HUDEP-2 (cell line): ENCODE measurements around the gene MED31.
A peak's percentile ranks its signal among the peaks of the same experiment; 100 is the strongest.
"Not testable (repeated sequence)": the region's sequence is repeated elsewhere in the genome, so short reads cannot be mapped to it uniquely, and the experiment has no call there.

Source experiments
- DNase-seq, 76 experiments: peaks; one replicate each; lab custom pipeline; 2025; ENCODE audit not compliant: unreplicated experiment in 76 of 76; lab: John Stamatoyannopoulos, UW

The MED31 gene

DNA sequence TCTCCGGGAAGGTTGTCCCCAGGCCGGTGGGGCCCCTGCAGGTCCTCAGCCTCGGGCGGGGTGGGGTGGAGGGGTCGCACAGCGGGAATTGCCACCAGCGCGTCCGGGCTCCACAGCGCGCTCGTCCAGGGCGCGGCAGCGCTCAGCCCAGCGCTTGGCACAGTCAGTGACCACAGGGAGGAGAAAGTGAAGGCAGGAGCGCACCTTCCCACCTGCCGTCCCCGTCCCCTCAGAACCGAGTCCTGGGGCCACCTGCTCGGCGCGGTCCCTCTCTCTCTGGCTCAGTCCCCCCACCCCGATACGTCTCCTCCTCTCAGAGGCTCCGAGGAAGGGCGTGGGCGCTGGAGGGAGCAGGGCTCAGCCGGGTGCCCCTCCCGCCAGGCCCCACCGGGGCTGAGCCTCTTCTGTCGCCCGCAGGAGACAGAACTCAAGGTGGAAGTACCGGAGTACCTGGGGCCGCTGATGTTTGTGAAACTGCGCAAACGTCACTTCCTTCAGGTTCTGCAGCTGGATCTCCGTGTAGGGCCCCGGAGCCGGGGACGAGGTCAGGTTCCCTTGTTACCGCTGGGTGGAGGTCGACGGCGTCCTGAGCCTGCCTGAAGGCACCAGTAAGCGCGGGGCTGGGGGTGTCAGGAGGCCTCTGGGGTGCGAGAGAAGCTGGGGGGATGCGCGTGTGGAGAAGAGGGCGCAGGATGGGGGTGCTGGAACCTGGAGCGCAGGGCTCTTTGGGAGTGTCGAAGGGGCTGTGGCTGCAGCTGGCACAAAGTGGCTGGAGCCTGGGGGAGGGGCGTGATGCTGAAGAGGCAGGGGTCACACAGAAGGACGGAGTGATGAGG, 5.6 kb upstream of the MED31 start:
- DNase-seq, result not testable (repeated sequence)

DNA sequence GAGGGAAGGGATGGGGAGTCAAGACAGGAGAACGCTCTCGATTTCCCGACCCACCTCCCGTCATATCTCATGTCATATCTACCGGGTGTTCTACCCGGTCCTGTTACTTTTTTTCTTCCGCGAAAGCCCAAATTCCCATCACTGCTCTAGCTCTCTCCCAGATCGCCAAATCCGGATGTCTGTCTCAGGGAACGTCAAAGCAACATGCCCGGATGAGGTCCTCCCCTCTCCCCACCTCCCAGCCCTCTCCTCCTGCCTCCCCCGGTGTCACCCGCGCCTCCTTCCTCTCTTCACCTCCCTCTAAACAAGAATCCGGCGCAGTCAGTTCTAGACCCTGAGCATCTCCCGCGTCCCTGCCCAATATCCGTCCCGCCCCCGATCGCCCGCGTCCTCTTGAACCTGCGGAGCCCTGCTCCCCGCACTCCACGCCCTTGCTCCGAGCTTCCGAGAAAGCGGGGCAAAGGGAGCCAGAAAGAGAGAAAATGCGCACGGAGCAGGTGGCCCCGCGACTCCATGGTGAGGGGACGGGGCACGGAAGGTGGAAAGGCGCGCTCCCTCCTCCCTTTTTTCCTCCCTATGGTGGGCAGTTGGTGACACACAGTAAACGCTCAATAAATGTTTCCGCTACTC, 4.4 kb upstream of the MED31 start:
- DNase-seq, result not testable (repeated sequence)

DNA sequence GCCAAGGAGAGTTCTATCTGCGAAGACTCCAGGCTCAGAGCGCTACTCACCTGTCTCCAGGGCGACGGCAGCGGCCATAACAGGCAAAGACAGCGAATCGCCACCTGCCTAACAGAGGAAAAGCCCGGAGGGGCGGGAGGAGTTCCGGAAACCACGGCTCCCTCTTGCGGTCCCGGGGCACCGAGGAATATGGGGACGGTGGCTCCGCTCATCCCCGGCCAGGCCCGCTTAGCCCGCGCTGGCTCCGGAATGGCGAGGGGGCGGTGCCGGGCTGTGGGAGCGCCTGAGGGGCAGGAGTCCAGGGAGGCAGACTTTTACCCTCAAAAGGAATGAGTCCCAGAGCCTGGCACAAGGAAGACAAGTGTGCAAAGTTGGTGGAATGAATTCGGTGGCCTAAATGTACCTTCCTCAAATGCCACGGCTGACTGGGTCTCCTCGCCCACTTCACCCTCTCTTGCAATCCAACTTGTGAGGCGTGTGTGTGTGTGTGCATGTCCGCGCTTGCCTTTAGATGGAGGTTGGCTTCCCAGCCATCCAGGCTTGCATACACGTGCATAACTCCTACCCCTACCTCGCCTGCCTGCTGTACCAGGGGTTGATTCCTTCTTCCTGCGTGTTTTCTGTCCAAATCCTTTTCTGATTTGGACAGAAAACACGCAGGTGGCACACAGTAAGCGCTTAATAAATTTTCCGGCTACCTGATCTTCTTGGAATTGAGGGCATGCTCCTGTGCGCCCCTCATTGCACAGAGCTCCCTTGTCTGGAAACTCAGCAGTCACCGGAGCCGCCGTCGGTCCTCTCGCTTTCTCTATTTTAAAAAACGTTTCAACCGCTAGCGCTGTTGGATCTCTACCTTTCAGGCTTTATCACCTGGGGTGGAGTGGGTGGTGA, 3.7 kb upstream of the MED31 start:
- no peak for DNase-seq

DNA sequence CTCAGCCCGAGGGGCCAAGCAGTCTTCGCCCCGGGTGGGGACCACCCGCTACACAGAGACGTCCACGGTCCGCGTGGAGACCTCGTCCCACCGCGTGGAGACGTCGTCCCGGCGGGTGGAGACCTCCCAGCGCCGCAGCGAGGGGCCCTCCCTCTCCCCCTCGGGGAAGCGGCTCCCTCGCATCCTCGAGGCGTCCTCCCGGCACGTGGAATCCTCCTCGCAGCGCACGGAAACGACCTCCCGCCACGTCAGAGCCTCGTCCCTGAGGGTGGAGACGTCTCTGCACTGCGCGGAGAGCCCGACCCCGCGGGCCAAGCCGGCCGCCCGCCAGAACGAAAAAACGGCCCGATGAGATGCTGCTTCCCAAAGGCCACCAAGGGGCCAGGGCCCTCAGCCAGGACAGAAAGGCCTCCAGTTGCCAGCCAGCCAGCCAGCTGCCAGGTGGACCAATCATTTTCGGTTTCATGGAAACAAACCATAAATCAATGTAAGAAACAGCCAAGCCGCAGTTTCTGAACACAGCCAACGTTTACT, 581 bp upstream of the MED31 start:
- DNase-seq, result peak in 28 of 76 experiments; percentile 7 to 55 (median 26)

DNA sequence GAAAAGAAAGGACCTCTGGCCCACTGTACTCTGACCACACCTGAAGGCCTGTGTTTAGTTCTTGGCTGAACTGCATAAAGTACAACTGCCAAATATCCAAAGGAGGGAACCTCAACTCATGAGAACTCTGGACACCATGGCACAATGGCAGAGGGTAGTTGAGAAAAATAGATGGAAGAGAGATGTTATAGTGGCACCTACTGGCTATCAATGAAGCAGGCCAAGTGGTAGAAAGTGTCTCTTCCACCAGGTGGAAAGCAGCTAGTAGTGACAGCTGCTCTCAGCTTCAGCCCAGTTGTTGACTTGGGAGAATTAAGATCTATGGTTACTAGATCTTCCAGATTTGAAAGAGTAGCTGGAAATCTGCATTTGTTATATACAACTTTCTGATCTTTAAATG, 3.2 kb downstream of the MED31 start:
- peak in 16 of 76 experiments; percentile 11 to 36 (median 27) for DNase-seq

DNA sequence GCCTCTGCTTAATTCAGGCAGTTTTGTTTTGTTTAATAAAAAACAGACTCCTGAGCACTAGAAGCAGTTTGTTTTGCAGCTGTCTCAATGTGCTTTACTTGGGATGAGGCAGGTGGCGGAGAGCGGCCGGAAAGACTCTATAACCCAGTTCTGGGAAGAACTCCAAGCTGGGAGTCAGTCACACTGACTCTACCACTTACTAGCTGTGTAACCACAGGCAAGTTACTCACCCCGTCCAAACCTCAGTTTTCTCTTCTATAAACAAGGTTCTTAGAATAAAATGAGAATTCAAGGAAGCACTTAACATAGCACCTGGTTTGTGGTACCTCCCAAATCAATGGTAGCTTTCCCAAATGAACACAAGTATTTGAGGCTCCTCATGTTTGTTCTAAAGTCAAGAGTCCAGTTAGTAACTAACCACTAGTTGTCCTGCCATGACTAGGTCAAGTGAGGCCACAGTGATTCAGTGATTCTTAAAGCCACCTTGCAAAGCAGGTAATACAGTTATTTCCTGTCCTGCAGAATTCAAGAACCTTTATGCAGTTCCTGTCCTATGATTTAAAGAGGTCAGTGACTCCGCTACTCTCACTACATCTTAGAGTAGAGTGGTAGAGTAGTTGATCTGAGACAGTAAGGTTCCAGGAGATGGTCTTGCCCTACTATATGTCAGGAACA, 7.8 kb downstream of the MED31 start:
- no peak for DNase-seq

DNA sequence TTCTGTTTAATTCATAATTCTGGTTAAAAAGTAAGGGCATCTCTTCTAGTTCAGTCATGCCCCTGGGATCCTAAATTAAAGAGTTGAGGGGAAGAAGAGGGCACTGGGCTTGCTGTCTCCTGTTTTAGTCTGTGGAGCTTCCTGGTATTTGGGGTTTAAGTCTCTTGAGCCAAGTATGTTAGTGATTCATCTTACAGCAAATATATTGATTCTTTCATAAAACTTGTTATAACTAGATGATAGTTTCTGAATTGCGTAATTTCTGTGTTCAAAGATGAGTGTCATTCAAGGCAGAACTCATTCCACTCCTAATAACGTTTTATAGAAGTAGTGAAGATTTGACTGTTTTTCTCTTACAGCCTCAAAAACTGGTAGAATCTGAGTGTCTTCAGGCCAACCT, 8.8 kb downstream of the MED31 start:
- DNase-seq, result no peak

DNA sequence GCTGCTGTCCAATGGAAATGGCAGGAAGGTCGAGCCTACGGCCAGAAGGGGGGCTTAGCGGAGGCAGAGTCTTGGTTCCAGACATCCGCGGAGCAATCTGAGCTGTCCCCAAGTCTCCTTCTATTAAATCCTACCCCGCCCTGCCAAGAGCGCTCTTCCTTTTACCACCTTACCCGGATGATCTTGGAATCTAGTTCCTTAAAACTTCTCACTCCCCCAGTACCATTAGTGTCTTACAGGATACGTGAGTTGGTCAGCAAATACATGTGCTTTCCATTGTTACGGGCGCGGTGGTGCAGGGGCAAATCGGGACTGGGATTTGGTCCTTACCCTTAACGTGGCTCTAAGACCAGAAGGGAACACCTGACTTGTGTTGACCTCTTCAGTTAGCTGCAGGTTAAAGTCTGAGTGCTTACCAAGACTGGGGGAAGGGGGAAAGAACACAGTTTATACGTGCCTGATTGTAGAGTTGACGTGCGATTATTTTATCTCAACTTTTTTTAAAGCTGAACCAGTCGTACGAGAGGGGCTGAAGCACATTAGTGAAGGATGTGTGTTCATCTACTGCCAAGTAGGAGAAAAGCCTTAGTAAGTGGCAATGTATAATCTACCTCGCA, 10.1 kb downstream of the MED31 start:
- DNase-seq, result peak in 1 of 76 experiments; percentile 5

DNA sequence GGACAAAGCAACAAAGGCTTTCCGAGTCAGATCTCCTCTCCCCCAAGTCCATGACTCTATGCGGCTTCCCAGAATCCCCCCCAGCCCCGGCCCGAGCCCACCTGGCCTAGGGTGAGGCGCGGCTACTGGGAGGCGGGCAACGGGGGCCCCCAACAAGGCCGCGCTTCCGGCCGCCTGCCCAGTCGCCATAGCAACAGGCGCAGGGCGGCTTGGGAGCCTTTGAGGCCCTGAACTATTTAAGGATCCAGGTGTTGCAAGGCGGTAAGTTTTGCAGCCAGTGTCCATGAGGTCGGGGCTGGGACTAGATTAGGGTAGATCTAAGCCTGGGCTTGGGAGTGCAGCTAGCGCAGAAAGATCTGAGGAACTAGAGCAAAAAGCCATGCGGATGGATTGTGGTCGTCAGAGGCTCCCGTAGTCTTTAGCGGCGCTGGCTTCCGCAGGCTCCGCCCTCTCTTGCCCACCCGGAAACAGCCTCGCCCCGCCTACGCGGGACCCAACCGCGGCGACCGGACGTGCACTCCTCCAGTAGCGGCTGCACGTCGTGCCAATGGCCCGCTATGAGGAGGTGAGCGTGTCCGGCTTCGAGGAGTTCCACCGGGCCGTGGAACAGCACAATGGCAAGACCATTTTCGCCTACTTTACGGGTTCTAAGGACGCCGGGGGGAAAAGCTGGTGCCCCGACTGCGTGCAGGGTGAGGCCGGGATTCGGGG, 10.7 kb downstream of the MED31 start, which contains the start of the genes KIAA0753 and TXNDC17:
KIAA0753 (minus strand) TSS at position 176 of the 711 bp plus-strand sequence. CDS start 5,608 bp downstream, outside the sequence.
TXNDC17 (plus strand) TSS at position 525 of the 711 bp plus-strand sequence; CDS start at position 548, 23 bp downstream.
- peak in 75 of 76 experiments; percentile 12 to 93 (median 81) for DNase-seq

DNA sequence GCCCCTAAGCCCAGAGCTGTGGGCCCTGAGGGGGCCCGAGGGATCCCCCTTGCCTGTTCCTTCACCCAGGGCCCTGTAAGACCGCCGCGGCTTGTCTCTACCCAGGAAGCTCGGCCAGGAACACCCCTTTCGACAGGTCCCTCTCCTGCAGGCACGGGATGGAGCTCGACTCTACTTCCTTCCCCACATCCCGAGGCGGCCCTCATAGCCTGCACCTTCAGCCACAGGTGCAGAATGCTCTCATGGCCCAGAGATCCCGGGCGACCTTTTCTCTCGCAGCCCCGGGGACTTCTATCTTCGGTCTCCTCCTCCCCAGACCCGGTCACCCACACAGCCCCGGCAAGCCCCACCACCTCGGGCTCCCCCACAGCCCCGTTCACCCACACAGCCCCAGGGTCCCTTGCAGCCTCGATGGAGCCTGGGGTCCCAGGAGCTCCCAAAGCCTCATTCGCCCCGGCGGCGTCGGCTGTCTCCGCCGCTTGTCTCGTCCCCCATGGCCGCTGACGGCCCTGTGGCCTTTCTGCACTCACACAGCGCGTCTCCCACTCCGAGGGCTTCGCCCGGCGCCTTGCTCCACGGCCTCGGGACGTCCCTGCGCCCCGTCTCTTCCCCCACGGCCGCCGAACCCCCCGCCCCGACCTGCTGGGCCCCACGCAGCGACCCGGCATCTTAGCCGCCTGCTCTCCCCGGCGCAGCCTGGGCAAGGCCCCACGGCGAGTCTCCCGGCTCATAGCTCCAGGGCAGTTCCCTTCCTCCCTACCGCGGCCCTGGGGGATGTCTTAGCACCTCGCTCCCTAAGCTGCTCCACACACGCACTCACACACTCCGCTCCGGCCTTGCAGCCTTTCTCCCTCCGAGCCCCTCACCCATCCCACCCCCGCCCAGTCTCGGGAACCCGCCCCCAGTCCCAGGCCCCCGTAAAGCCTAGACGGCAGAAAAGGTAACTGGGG, 11.5 kb downstream of the MED31 start:
- peak in 12 of 76 experiments; percentile 11 to 61 (median 30) for DNase-seq

DNA sequence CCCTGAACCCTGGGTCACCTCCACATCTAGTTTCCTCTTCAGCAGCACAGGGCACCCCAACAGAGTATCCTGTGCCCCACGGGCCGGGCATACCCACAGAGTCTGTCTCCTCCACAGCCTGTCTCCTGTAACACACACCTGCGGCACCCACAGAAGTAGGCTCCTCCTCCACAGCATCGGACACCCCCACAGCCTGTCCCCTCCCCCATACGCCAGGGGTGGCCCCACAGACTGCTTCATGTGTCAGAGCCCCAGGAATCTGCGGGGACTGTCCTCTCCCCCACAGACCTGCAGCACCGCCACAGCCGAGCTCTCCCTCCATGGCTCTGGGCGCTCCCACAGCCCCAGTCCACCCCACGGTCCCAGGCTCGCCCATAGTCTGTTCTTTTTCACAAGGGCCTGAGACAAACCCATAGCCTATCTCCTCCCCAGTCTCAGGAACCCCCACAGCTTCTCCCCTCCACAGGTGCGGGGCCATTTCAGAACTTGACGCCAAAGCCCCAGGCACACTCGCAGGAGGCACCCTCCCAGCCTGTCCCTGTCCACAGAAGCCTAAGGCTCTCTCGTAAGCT, 12.3 kb downstream of the MED31 start:
- DNase-seq, result no peak

DNA sequence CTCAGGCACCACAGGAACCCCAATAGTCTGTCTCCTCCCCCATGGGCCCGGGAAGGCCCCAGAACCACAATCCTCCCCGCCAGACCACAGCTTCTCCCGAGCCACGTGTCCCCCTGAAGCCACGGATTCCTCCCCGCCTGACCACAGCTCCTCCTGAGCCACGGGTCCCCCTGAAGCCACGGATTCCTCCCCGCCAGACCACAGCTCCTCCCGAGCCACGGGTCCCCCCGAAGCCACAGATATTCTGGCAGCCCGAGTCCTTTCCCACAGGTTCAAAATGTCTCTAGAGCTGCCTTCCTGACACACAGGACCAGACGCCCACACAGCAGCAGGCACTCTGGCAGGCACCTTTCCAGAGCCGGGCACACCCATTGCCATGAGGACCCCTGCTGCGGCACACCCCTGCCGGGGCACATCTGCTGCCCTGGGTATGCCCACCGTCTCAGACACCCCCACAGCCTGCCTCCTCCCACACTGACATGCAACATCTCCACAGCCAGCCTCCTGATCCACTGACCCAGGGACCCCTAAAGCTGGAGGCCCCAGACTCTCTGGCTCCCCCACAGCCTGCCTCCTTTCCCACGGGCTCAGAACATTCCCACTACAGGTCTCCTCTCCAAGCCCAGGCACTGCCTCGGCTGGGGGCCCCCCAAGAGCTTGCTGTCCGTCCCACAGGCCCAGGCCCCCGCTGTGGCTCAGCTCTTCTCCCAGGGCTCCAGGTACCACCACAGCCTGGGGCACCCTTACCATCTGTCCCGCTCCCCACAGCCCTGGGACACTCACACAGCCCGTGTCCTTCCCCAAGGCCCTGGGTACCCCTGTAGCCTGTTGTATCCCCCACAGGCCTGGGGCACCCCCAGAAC, 13.1 kb downstream of the MED31 start:
- peak in 42 of 76 experiments; percentile 8 to 65 (median 30) for DNase-seq

DNA sequence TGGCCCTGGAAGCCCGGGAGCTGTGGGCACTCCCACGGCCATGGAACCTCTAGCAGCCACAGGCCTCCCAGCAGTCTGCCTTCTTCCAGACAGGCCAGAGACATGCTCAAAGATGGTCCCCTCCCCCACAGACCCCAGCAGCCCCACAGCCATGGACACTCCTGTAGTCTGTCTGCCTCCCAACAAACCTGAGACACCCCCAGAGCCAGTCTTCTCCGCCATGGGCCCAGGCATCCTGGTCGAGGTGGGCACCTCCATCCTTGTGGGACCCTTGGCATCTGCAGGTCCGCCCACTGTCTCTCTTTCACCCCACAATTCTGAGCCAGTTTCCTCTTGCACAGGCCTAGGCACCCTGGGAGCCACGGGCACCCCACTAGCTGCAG, 14.0 kb downstream of the MED31 start:
- DNase-seq, result no peak

DNA sequence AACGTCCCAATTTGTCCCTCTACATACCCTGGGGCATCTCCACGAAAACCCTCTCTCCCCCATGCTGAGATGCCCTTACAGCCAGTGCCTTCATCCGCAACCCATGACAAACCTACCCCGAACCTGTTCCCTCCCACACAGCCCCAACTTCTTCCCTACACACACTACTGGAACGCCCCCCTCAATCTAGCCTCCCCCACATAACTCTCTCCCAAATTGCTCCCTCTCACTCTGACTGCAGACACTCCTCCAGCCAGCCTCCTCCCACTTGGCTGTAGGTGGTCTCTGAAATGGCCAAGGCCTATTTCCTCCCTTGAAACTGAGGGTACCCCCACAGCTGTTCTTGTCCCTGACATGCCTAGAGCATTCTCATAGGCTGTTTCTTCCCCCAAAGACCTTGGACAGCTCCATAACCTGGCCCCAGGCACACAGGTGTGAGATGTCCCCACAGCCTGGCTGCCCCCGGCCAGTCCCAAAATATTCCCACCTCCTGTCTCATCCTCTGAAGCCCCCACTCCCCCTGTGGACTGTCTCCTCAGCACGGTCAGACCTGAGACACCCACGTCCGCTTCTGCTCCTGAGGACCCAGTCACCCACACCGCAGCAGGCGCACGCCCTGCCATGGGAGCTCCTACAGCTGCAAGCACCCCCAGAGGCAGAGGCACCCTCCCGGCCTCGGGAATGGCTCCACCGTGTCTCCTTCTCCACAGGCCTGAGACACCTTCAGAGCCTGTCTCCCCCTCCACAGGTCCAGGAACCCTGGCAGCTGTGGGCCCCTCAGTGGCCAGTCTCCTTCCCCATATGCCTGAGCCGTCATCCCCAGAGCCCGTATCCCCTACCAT, 14.6 kb downstream of the MED31 start:
- DNase-seq, result no peak

DNA sequence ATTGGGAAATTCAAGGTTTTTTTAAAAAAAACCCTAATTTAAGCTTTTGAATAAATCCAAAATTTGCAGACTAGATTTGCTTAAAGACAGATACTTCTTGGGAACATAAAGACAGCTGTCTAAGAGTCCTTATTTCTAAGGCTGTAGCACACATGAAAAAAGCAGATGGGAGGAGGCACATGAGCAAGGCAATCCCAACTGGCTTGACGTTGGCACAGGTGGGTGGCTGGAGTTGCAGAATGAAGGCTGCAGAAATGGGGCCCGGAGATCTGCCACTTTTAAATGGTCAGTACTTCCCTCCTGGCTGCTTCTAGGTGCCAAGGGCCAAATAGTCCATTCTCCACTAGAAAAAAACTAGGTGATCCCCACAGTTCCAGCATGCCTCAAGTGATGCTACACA, 15.3 kb downstream of the MED31 start:
- DNase-seq, result no peak

DNA sequence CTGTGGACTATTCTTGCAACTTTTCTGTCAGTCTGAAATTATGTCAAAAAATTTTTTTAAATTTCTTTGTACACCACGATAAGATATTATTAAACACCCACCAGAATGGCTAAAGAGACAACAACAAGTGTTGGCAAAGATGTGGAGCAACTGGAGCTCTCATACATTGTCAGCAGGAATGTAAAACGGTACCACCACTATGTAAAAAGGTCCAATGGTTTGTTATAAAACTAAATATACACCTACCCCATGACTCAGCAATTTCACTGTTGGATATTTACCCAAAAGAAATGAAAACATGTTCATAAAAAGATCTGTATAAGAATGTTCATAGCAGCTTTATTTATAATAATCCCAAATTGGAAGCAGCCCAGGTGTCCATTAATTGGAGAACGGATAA, 18.1 kb downstream of the MED31 start:
- DNase-seq, result no peak
